ENCODE data around the gene CLIC5.

The CLIC5 gene

GRCh38 chr6:45832063-45832462, 183.6 kb downstream of the CLIC5 start:
- Histone ChIP-seq H3K36me3 (ENCODE audit: insufficient read depth, low read length) (no peaks in the 10 kb centered on the region), H3K27ac (ENCODE audit: low read depth, low read length, poor library complexity, severe bottlenecking) (no peak overlapping the region), H3K9me3 (ENCODE audit: low read length) (no peaks in the 10 kb centered on the region), H2AFZ (ENCODE audit: low read length) (no peak overlapping the region), H3K27me3 (ENCODE audit: insufficient read depth, low read length) (no peaks in the 10 kb centered on the region), H4K20me1 (ENCODE audit: insufficient read depth, low read length) (no peaks in the 10 kb centered on the region), H3K9ac (ENCODE audit: low read length) (no peak overlapping the region), H3K9me2 (ENCODE audit: low read depth, low read length) (no peaks in the 10 kb centered on the region), H3F3A (ENCODE audit: insufficient read depth, low read length) (no peaks in the 10 kb centered on the region), H3K79me2 (ENCODE audit: insufficient read depth, low read length) (no peaks in the 10 kb centered on the region), H3K4me2 (ENCODE audit: low read length) (no peak overlapping the region), H3K4me1 (ENCODE audit: insufficient read depth, low read length, severe bottlenecking) (no peaks in the 10 kb centered on the region), H3K4me3 (ENCODE audit: low read depth, low read length, poor library complexity, severe bottlenecking) (no peak overlapping the region)
- TF ChIP-seq EZH2 (IDR thresholded peaks at IDR 0.05; ENCODE audit: borderline replicate concordance, low read length) (no peak), CTCF (IDR thresholded peaks at IDR 0.05; ENCODE audit: low read length) (no peak)
